Astrocyte of the cerebellum (primary cell): Measurements from ENCODE around the gene TLDC2.

Experiments
- DNase-seq: peaks from one replicate; pipeline ENCODE4 v3.0.0-alpha.2; 2011; ENCODE audit warnings: low read depth
- H3K4me3 ChIP-seq: 2 replicates; pipeline ENCODE4 v1.5.1; 2011; ENCODE audit warnings: mild to moderate bottlenecking, low read depth, low read length, moderate library complexity
- in situ Hi-C: cut with HindIII; loops from 2 replicates; pipeline ENCODE4 v1.10.0; 2017; ENCODE audit warnings: low sequenced_read_pairs
- TF ChIP-seq, protein P1 (sequence below): IDR thresholded peaks from 2 replicates; pipeline ENCODE4 v1.5.1; 2012; ENCODE audit warnings: low read length, low read depth, moderate library complexity, mild to moderate bottlenecking; ENCODE audit errors: missing control alignments

Gene TLDC2

DNA sequence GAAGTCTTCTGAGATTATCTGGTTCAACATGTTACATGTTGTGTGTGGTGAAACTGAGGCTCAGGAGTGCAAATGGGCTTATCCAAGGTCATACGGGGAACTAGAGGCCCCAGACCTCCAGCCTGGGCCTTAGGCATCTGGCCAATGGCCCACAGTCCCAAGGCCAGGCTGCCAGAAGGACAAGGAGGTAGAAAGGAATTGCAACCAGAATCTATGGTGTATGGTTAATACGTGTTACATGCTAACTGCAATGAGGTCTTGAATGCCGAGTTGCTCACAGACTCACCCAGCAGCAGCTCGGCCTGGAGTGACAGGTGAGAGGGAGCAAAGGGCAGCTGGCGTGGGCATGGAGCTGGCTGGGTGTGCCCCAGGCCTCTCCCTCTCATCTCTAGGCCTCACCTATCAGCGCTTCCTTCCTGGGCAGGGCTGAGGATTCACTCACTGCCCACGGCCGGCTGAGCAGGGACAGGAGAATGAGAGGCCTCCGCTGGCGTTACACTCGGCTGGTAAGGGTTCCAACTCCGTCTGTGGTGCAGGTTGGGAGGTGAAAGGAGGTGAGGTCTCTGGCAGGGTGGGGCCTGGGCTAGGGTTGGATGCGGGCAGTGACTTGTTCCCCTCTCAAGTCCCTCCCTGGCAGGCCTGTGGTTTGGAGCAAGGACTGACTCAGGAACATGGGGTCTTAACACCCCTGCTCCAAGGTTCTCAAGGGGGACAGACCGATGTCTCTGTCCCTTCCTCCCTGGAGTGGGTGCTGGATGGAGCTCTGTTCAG is at the start of gene TLDC2:
Gene TLDC2 (plus strand): TSS at position 437 of the 771 bp plus-strand sequence. CDS start 37 bp downstream, at position 474.
- no peak within 1 kb of the TSS for H3K4me3 ChIP-seq
- TF ChIP-seq, protein P1, sequence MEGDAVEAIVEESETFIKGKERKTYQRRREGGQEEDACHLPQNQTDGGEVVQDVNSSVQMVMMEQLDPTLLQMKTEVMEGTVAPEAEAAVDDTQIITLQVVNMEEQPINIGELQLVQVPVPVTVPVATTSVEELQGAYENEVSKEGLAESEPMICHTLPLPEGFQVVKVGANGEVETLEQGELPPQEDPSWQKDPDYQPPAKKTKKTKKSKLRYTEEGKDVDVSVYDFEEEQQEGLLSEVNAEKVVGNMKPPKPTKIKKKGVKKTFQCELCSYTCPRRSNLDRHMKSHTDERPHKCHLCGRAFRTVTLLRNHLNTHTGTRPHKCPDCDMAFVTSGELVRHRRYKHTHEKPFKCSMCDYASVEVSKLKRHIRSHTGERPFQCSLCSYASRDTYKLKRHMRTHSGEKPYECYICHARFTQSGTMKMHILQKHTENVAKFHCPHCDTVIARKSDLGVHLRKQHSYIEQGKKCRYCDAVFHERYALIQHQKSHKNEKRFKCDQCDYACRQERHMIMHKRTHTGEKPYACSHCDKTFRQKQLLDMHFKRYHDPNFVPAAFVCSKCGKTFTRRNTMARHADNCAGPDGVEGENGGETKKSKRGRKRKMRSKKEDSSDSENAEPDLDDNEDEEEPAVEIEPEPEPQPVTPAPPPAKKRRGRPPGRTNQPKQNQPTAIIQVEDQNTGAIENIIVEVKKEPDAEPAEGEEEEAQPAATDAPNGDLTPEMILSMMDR: no peak
- DNase-seq: no peak
- in situ Hi-C loops: no loop called here

DNA sequence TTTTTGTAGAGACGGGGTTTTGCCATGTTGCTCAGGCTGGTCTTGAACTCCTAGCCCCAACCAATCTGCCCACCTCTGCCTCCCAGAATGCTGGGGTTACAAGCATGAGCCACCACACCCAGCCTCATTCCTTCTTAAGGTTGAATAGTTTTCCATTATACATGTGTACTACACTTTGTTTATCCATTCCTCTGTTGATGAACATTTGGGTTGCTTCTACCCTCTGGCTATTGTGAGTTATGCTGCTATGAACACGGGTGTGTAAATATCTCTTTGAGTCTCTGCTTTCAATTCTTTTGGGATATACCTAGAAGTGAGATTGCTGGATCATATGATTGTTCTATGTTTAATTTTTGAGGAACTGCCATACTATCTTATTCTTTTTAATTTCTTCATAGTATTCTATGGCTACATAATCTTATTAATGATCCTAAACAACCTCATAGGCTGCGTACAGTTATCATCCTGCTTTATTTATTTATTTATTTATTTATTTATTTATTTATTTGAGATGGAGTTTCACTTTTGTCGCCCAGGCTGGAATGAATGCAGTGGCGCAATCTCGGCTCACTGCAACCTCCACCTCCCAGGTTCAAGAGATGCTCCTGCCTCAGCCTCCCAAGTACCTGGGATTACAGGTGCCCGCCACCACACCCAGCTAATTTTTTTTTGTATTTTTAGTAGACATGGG is 49.2 kb upstream of the TLDC2 start:
- DNase-seq: no peak
- in situ Hi-C loops: no loop called here
- no peak overlapping the region for H3K4me3 ChIP-seq
- TF ChIP-seq, protein P1: no peak

DNA sequence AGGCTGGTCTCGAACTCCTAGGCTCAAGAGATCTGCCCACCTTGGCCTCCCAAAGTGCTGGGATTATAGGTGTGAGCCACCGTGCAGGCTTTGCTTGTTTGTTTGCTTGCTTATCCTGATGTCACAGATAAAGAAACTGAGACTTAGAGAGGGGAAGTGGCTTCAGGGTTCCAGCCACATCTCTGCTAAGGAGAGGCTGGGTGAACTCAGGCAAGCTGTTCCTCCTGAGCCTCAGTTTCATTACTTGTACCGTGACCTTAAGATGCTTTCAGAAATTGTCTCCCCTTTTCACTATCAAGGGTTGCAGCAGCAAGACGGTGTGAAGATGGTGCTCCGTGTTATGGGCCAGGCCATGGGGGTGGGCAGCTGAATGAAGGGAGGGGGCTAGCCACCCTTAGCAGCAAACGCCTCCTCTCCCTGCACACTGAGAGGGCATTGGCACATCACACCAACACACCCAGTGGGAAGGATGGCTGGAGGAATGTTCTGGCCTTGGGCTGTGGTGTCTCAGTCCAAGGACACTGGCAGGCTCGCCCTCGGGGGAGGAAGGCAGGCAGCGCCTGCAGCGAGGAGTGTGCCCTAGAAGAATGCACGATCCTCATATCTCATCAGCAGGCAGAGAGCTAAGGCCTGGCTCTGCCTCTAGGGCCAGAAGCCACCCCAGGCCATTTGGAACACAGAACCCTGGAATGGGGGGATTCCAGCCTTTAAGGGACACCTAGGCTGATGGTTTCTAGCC is 48.2 kb upstream of the TLDC2 start:
- DNase-seq: no peak
- H3K4me3 ChIP-seq: no peak overlapping the region
- in situ Hi-C loops: no loop called here
- TF ChIP-seq, protein P1: no peak

DNA sequence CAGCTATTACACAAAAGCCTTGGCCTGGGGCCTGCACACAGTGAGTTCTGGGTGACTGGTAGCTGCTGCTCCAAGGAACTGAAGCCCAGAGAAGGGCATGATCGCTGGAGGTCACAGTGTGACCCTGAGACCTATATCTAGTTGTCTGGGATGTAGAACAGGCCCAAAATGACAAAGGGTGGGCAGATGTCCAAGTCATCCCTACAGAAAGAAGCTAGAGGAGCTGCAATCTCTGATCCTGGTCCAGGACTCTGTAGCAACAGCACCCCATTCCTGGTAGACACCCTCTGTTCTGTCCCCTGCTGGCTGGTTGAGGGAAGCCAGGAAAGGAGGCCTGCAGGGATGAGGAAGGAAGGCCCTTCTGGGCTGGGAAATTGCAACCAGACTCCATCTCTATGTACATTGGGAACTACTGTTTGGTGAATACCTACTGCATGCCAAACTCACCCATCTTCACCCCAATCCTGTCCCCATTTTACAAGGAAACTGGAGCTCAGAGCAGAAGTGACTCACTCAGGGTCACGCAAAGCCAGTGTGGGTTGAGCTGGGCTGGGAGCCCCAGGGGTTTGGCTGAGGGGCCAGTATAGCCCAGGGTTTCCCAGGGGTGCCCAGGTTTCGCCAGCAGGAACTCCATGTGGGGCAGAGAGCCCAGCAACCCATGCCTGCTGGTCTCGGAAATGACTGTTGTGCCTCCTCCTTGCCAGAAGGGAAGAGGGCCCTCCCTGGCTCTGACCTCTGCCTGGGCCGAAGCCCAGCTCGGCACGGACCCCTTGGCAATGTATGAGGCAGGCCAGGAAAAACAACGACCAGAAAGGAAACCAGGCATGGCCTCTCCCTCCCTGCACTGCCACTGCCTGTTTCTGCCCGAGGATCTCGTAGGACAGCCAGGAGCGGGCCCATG is 44.9 kb upstream of the TLDC2 start:
- TF ChIP-seq, protein P1: peak; percentile 56
- in situ Hi-C loops: no loop called here
- no peak for DNase-seq
- H3K4me3 ChIP-seq: no peak overlapping the region

DNA sequence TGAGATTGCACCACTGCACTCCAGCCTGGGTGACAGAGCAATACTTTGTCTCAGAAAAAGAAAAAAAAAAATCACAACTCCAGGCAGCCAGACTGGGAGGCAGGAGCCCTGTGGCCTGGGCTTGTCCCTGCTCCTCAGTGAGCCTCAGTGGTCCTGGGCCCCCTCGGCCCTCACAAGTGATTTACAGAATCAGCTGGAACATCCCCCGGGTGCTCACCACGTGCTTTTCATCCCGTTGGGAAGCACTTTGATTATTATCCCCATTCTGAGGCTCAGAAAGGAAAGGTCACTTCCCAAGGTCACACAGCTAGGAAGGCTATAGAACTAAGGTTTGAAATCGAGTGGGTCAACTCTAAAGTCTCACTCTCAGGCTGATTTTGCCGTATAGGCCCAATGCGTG is 43.1 kb upstream of the TLDC2 start:
- in situ Hi-C loops: no loop called here
- DNase-seq: no peak
- H3K4me3 ChIP-seq: no peak overlapping the region
- TF ChIP-seq, protein P1: no peak
